CD4-positive, alpha-beta T cell treated with Interleukin-17A for 4 hours (primary cell): ENCODE results near the gene RGPD5.
"Not testable (repeated sequence)": the region's sequence is repeated elsewhere in the genome, so short reads cannot be mapped to it uniquely, and the experiment has no call there.

Source experiments
- DNase-seq: peaks from one replicate; pipeline ENCODE4 v3.0.0-alpha.2; 2020; ENCODE audit warnings: mixed read lengths

The RGPD5 gene

DNA sequence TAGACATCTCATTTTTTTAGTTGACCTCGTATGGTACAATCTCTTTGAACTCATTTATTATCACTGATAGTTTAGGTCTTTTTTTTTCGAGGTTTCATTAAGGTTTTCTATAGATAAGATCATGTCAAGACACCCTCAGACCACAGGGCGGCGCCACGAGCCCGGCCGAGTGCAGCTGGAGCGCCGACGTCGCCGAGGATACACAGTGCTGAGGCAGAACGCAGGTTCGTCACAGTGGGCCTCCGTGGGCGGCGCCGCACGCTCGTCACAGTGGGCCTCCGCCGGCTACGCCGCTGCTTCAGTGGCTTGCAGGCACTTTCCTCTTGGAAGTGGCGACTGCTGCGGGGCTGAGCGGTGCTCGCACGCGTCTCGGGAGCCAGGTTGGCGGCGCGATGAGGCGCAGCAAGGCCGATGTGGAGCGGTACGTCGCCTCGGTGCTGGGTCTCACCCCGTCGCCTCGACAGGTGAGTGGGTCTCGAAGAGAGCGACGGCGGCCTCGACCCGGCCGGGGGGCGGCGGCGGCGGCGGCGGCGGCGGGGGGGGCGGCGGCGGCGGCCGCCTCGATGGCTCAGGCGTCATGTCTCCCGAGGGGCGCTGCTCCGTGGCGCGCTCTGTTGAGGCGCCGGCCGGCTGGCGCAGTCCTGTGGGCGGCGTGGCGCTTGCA lies at the start of gene RGPD5:
Gene RGPD5 (plus strand): TSS at position 232 of the 664 bp plus-strand sequence. CDS start 161 bp downstream, at position 393.
- DNase-seq, result not testable (repeated sequence)

DNA sequence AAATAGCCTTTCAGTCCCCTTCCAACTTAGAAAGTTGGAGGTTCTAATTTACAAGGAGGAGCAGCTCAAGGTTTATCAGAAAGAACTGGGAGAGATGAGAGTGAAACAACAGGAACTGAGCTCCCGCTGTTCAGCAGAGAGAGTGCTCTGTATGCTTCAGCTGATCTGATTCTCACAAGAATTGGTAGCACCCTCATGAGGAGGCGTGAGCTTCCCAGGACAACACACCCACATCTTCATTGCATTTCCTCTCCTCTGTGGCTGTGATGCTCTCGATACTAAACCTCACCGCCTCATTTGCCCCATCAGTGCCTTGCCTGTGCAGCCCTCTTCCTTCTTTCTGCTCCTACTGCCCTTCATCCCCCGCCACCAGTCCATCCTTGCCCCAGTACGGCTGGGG lies 42.5 kb upstream of the RGPD5 start:
- not testable (repeated sequence) for DNase-seq

DNA sequence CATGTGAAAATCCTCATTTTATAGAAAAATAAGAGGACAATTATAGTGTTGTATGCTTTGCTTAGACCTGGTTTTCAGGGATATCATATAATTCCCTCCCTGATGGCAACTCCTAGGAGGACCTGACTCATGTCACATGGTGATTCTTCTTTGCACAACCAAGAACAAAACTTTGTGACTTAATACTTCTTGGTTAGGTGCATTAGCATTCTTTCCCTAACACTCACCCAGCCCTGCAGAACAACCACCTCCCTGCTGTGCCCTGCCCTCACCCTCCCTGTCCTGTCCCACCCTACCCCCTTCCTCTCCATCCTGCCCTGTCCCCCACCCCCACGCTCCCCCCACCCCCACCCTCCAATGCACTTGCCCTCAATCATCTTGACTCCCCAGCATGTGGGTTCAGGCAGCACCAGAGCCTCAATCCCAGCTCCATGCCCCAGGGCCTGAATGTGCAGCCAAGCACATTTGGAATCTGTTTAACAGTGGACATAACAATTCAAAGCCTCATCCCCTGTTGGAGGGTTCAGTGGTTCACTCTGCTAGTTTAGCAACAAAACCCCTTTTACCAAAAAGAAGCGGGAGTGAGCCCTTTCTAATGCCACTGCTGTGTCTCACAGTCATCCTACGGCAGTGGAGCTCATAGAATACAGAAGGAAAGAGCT lies 36.8 kb upstream of the RGPD5 start:
- DNase-seq, result not testable (repeated sequence)

GRCh38 chr2:109760265-109761042 lies 33.7 kb upstream of the RGPD5 start:
- DNase-seq, result peak; percentile 5

DNA sequence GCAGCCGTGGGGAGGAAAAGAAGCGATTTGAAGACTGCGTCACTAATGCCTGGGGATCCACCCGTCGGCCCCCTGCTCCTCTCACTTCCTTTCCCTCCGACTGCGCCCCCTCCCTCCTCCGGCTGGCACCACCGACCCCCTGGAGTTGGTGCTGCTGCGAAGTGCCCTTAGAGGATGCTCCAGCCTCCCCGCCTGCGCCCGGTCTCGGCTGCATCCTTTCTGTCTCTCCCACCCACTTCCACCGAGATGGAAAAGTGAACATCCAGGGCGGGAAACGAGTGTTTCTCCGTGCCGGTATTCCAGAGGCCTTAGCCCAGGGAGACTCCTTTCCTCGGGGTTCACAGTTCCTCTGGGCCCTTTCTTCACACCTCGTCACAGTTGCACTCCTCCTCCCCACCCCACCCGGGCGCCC lies 33.1 kb upstream of the RGPD5 start:
- DNase-seq, result not testable (repeated sequence)

DNA sequence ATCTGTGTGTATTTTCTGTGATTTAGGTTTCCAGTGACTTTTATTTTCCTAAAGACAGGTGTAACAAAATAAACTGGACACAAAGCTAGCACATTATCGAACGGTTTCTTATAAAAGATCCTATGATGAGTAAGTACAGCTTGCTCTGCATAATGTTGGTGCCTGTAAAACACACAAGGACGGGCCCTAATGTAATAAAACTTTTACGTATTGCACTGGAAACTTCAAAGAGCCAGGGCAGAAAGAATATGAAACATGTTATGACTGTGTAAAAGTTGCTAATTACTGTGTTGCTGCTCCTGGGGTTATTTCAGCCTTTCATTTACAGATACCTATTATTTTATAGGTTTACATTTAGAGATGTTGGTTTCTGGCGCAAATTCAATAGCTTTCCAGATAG lies 32.1 kb upstream of the RGPD5 start:
- not testable (repeated sequence) for DNase-seq

DNA sequence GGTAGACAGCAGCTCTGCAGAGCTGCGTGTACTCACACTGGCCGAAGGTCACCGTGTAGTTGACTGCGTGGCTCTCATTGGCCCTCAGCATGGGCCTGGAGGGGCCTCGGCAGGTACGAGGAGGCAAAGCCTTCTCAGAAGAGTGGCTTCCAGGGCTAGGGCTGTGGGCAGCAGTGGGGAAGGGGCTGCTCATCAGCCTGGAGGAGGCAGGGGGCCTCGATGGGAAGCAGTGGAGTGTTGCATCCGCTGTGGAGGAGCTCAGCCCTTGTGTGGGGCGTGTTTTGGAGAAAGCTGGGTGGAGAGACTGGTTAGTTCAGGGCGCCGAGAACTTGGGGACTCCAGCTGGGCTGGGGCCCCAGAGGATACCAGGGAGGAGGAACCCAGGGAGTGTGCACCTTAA lies 28.0 kb upstream of the RGPD5 start:
- DNase-seq, result not testable (repeated sequence)

- DNase-seq, result not testable (repeated sequence)
Observed at GRCh38 chr2:109766886-109767578, 27.1 kb upstream of the RGPD5 start.

- DNase-seq, result not testable (repeated sequence)
Observed at GRCh38 chr2:109768934-109769333, 25.2 kb upstream of the RGPD5 start.

DNA sequence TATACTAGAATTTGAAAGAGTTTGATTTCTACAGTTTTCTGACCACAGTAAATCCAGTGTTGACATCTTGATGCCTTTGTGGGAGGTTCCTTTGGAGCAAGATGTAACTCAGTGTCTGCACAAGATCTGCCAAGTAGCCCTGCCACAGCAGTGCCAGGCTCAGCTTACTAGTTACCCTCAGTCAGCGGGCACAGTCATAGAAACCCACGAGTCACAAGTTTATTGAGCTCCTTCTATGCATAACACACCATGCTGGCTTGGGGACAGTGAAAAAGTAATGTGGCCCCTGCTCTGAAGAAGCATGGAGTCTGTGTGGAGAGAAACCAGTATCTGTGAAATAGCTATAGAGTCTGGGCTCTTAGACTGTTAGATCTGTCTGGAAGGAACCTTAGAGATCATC lies 15.0 kb upstream of the RGPD5 start:
- not testable (repeated sequence) for DNase-seq

GRCh38 chr2:109781147-109781816 lies 12.8 kb upstream of the RGPD5 start:
- DNase-seq, result not testable (repeated sequence)

DNA sequence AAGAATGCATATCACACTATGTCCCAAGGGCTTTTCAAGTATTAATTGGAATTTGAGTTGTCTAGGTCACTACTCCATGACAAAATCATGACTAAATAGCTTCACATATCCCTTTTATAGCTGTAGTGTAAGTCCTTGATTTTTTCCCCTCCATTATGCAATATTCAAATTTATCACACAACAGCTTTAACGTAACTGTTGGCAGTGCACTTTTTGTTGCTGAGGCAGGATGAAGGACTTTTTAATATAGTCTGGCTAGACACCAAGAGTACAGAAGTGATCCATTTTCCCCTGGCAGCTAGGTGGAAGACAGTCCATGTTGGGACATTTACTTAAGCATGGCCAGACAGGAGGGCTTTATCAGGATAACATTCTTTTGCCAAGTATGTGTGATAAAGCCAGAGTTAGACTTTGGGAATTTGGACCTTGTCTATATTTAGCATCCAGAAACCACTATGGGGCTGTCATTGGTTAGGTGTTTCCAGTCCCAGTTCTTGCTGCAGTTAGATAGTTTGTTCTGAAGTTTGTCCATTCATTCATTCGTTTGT lies 11.6 kb upstream of the RGPD5 start:
- DNase-seq, result not testable (repeated sequence)

GRCh38 chr2:109791530-109792279 lies 2.4 kb upstream of the RGPD5 start:
- DNase-seq, result not testable (repeated sequence)

- not testable (repeated sequence) for DNase-seq
Observed at GRCh38 chr2:109792659-109793058, 1.4 kb upstream of the RGPD5 start.

GRCh38 chr2:109871129-109871751 lies 77.1 kb downstream of the RGPD5 start:
- DNase-seq, result not testable (repeated sequence)

DNA sequence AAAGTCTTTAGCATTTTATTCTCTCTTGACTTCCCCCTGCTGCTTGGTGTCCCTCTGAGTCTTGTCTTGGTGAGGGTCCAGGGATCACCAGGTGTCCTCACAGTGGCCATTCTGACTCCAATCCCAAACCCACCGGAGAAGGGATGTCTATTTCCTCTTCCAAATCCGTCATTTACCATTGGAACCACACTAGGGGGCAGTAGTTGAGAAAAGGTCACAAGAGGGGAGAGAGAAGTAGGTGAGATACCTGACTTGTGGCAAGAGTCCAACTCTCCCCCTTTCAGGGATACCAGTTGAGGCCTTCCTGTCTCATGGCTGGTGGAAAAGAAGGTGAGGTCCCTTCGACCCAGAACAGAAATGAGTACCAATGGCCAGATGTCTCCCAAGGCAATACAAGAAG lies 82.5 kb downstream of the RGPD5 start:
- DNase-seq, result not testable (repeated sequence)

DNA sequence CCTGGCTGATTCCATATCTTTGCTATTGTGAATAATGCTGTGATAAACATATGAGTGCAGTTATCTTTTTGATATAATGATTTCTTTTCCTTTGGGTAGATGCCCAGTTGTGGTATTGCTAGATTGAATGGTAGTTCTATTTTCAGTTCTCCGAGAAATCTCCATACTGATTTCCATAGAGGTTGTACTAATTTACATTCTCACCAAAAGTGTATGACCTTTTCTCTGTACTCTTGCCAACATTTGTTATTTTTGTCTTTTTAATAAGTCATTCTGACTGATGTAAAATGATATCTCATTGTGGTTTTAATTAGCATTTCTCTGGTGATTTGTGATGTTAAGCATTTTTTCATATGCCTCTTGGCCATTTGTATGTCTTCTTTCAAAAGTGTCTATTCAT lies 88.0 kb downstream of the RGPD5 start:
- DNase-seq, result not testable (repeated sequence)

- DNase-seq, result not testable (repeated sequence)
Observed at GRCh38 chr2:109888414-109888813, 94.3 kb downstream of the RGPD5 start.

- not testable (repeated sequence) for DNase-seq
Observed at GRCh38 chr2:109889909-109890308, 95.8 kb downstream of the RGPD5 start.

GRCh38 chr2:109891024-109891423 lies 96.9 kb downstream of the RGPD5 start:
- not testable (repeated sequence) for DNase-seq

DNA sequence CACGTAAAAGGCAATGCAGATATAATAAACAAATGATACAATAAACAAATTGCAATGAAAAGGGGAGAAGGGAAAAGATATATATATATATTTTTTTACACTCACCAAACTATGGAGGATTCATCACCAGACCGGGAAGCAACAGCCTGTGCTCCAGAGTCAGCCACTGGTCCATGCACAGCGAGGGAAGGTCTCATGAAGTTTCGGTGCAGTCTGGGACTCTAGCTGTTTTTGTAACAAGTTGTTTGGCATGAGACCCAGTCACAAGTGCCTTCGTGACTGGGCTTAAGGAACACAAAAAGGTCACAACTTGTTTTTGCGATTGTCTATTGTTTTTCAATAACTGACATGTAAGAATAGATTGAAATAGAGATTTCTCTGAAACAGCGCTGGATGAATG lies 99.6 kb downstream of the RGPD5 start:
- not testable (repeated sequence) for DNase-seq
